GM12892 (cell line): ENCODE data around the gene ADAM8. TPM values are rescaled to one million over a fixed set of nuclear protein-coding genes. Genes with fewer than 3 reads are reported as not detected.
A peak's percentile ranks its signal among the peaks of the same experiment; 100 is the strongest.
"Not testable (repeated sequence)": the region's sequence is repeated elsewhere in the genome, so short reads cannot be mapped to it uniquely, and the experiment has no call there.

ENCODE experiments used
- DNase-seq: peaks from one replicate; pipeline ENCODE4 v3.0.0; 2011; ENCODE audit not compliant: insufficient read length
- FAIRE-seq: peaks from 2 replicates; lab custom pipeline; 2011; peaks lifted over from hg19 to GRCh38; lab: Jason Lieb, UNC
- POLR2A ChIP-seq: IDR thresholded peaks from 2 replicates; pipeline ENCODE4 v1.6.1; 2011; ENCODE audit warnings: low read depth, low read length, control low read depth
- POLR2AphosphoS5 ChIP-seq: IDR thresholded peaks from 2 replicates; pipeline ENCODE4 v1.6.1; 2011; ENCODE audit warnings: low read depth, low read length, control low read depth
- TAF1 ChIP-seq: IDR thresholded peaks from 2 replicates; pipeline ENCODE4 v1.6.1; 2011; ENCODE audit warnings: low read depth, mild to moderate bottlenecking, control low read depth, low read length, borderline replicate concordance
- polyA plus RNA-seq: library from polyadenylated mRNA; unstranded; fragments of >200 nt; gene quantifications from one replicate; pipeline ENCODE4 v1.2.1, GENCODE V29; 2012; ENCODE audit warnings: missing spikeins, inconsistent platforms; ENCODE audit not compliant: missing spikeins

The ADAM8 gene
- polyA plus RNA-seq, result 20.8 TPM

DNA sequence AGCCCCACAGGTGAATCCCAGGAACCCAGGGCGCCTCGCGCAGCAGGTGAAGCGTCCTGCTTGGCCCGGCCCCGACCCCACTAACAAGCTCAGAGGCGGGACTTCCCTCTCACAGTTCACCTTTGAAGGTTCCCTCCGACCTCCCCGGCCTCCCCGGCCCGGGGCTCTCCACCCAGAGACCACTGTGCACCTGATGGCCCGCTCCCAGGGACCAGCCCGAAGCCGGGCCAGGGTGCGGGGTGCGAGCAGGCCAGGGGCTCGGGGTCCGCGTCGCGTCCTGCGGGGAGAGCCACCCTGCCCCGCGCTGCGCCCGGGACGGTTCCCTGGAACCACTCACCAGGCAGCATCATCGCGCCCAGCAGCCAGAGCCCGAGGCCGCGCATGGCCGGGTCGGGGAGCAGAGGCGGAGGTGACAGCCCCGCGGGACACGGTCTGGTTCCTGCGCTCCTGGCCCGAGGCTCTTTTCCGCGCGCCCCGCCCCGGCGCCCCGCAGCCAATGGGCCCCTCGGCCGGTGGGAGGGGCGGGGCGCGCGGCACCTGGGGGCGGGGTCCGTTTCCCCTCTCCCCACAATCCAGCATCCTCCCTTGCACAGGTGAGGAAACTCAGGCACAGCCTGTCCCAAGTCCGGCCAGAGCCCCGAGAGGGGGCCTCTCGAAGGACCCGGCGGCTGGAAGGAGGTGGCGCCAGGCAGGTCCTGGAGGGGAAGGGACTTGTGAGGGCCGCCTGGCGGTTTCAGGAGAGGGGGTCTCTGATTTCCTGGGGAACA is at the start of gene ADAM8:
ADAM8 (minus strand) TSS at position 434 of the 767 bp plus-strand sequence; CDS start at position 383, 51 bp downstream.
- peak; percentile 79 for FAIRE-seq
- TF ChIP-seq POLR2AphosphoS5 (0 out of 2 replicates have a peak, but pooled peaks have one; percentile 41), POLR2A (peak; percentile 82; the same call in 1 of the 2 replicates), TAF1 (peak; percentile 60; the same call in 1 of the 2 replicates)
- DNase-seq, result peak; percentile 96

- no peak for TF ChIP-seq POLR2A
- no peak for TF ChIP-seq TAF1
- TF ChIP-seq POLR2AphosphoS5, result no peak
- FAIRE-seq (no peak), DNase-seq (no peak)
These were observed 49.5 kb upstream of the ADAM8 start for GRCh38 chr10:133326223-133326551.

DNA sequence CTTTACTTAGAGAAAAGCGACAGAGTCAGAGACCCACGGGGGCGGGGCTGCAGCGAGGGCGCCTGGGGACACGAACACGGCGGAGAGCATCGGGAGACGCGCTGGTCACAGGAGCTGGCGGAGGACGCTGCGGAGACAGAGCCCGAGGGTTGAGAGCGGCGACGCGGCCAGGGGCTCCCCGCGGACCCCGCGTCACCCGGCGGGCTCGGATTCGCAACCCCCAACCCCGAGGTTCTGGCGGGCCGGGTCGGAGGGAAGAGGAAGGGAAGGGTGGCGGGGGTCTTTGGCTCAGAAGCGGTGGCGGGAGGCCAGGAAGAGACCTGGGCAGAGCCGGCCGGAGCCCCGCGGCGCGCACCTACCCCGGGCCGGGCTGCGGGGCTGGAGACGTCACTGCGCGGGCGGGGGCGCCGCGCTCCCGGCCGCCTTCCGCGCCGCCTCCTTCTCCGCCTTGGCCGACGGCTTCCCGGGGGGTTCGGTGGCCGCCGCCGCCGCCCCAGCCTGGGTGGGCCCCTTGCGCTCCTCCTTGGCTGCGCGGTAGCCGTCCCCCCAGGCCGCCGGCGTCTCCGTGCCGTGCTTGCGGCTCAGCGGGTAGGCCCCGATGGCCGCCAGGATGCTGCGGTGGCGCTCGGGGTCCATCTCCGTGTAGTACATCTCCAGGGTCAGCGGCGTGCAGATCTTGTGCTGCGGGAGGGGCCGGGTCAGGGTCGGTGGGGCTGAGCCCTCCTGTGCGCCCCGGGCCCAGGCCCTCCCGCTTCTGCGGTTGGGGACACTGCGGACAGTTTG is 49.0 kb upstream of the ADAM8 start:
- FAIRE-seq (no peak), DNase-seq (no peak)
- TF ChIP-seq POLR2AphosphoS5 (no peak), POLR2A (no peak), TAF1 (no peak)

GRCh38 chr10:133324857-133325260 is 48.2 kb upstream of the ADAM8 start:
- DNase-seq (no peak), FAIRE-seq (no peak)
- TF ChIP-seq POLR2AphosphoS5 (no peak), TAF1 (no peak), POLR2A (no peak)

DNA sequence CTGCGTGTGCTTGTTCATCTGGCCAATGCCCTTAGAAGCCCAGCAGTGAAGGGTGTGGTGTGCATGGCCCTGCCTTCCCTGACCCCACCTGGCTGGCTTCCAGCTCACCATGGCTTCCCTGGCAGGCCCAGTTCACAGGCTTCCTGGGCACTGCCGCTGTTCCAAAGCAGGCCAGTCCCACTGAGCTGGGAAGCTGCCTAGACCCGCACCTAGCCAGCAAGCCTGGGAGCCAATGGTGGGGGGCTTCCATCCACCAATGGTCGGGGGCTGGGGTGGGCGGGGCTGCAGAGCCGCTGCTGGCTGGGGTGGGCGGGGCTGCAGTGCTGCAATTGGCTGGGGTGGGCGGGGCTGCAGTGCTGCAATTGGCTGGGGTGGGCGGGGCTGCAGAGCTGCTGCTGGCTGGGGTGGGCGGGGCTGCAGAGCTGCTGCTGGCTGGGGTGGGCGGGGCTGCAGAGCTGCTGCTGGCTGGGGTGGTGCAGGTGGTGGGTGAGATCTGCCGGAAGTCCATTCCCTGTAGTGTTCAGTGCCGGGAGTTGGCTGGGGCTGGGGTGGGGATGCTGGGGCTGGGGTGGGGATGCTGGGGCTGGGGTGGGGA is 47.6 kb upstream of the ADAM8 start:
- DNase-seq, result no peak

DNA sequence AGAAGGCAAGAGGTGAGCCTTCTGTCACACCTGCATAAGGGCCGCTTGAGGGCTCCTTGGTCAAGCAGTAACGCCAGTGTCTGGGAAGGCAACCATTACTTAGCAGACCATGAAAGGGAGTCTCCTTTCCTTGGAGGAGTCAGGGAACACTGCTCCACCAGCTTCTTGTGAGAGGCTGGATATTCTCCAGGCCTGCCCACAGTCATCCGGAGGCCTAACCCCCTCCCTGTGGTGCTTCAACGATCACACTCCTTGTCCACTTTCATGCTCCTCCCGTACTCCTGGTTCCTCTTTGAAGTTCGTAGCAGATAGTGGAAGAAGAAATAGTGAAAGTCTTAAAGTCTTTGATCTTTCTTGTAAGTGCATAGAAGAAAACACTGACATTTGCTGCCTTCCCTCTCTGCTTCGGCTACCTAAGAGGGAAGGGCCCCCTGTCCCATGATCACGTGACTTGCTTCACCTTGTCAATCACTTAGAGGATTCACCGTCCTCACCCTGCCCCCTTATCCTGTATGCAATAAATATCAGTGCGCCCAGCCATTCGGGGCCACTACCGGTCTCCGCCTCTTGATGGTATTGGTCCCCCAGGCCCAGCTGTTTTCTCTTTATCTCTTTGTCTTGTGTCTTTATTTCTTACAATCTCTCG is 45.5 kb upstream of the ADAM8 start:
- not testable (repeated sequence) for DNase-seq, FAIRE-seq

More for the DNA sequence above, 47.6 kb upstream of the ADAM8 start:
- TF ChIP-seq TAF1 (no peak), POLR2A (no peak), POLR2AphosphoS5 (no peak)
- FAIRE-seq, result peak; percentile 48

DNA sequence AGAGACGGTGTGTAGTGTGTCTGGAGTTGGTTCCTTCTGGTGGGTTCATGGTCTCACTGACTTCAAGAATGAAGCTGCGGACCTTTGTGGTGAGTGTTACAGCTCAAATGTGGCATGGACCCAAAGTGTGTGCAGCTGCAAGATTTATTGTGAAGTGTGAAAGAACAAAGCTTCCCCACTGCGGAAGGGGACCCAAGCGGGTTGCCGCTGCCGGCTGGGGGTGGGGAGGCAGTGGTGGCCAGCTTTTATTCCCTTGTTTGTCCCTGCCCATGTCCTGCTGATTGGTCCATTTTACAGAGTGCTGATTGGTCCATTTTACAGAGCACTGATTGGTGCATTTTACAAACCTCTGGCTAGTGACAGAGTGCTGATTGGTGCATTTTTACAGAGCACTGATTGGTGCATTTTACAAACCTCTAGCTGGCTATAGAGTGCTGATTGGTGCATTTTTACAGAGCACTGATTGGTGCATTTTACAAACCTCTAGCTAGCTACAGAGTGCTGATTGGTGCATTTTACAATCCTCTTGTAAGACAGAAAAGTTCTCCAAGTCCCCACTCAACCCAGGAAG is 44.3 kb upstream of the ADAM8 start:
- not testable (repeated sequence) for FAIRE-seq, DNase-seq

DNA sequence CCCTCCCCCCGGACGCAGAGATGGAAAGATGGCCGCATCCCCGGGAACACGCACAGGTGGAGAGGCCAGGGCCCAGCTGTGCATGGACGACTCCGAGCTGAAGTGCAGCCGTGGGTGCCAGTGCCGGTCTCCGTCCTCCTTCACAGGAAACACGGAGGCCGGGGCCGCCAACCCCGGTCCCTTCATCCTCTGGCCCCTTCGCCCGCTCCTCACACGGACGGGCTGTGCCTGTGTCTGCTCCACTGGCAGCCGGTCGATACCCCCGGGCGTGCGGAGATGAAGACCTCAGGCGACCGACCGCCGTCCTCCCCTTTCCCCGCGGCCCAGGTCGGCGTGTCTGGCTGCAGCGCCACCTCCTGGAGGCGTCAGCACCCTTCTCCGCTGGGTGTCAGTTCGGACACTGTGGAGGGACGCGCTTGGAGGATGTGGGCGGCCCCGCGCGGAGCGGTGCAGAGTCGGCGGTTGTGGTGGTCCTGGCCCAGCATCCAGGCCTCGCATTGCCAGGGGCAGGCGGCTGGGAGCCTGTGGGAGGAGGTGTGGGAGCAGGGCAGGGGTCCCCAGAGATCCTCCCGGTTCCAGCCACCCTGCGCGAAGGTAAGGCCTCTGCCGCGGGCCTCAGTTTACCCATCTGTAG is 41.9 kb upstream of the ADAM8 start:
- peak; percentile 65 for DNase-seq
- TF ChIP-seq TAF1 (no peak), POLR2A (no peak), POLR2AphosphoS5 (no peak)
- no peak for FAIRE-seq

DNA sequence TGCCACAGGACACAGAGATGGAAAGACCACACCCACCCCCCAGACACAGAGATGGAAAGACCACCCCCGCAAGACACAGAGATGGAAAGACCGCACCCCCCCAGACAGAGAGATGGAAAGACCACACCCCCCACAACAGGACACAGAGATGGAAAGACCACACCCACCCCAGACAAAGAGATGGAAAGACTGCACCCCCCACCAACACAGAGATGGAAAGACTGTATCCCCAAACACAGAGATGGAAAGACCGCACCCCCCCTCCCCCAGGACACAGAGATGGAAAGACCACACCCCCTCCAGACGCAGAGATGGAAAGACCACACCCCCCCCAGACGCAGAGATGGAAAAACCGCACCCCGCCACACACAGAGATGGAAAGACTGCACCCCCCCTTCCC is 40.1 kb upstream of the ADAM8 start:
- no peak for DNase-seq
- TF ChIP-seq TAF1, result no peak
- no peak for FAIRE-seq

DNA sequence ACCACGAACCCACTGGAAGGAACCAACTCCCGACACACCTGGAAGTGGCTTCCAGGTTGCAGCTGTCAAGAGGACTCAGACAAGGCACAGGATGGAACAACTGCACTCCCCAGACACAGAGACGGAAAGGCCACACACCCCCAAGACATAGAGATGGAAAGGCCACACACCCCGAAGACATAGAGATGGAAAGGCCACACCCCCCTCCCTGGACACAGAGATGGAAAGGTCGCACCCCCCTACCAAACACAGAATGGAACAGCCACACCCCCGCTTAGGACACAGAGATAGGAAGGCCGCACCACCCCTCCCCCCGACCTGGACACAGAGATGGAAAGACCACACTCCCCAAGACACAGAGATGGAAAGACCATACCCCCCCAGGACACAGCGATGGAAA is 39.6 kb upstream of the ADAM8 start:
- FAIRE-seq, result no peak
- no peak for TF ChIP-seq TAF1
- no peak for TF ChIP-seq POLR2AphosphoS5
- TF ChIP-seq POLR2A, result no peak
- no peak for DNase-seq

DNA sequence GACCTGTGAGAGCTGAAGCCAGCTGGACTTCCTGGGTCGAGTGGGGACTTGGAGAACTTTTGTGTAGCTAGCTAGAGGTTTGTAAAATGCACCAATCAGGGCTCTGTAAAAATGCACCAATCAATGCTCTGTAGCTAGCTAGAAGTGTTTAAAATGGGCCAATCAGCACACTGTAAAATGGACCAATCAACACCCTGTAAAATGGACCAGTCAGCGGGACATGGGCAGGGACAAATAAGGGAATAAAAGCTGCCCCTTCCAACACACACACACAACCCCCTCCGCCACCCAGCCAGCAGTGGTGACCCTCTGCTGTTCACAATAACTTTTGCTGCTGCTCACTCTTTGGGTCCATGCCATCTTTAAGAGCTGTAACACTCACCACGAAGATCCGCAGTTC is 39.2 kb upstream of the ADAM8 start:
- DNase-seq (no peak), FAIRE-seq (peak; percentile 82)
- TF ChIP-seq TAF1, result no peak
- no peak for TF ChIP-seq POLR2A
- no peak for TF ChIP-seq POLR2AphosphoS5

- no peak for DNase-seq
- FAIRE-seq, result no peak
- TF ChIP-seq POLR2A, result no peak
These were observed 38.2 kb upstream of the ADAM8 start for GRCh38 chr10:133314911-133315310.
